Urothelium cell line (cell line): ENCODE data around the gene RASSF8.
A peak's percentile ranks its signal among the peaks of the same experiment; 100 is the strongest.

Experiments
- DNase-seq: peaks from one replicate; pipeline ENCODE4 v3.0.0; 2011; ENCODE audit warnings: low spot score, mixed read lengths
- FAIRE-seq: peaks from 2 replicates; lab custom pipeline; 2011; peaks lifted over from hg19 to GRCh38; lab: Jason Lieb, UNC

The RASSF8 gene

GRCh38 chr12:25992026-25992782, 33.7 kb downstream of the RASSF8 start:
- FAIRE-seq, result peak; percentile 13
- DNase-seq, result peak; percentile 43

GRCh38 chr12:25993901-25994651, 35.6 kb downstream of the RASSF8 start:
- peak; percentile 10 for DNase-seq
- no peak for FAIRE-seq

GRCh38 chr12:25994901-25995625, 36.6 kb downstream of the RASSF8 start:
- DNase-seq (no peak), FAIRE-seq (no peak)

- FAIRE-seq (no peak), DNase-seq (no peak)
These were observed 37.4 kb downstream of the RASSF8 start for GRCh38 chr12:25995906-25996305.

GRCh38 chr12:25996677-25997076, 38.2 kb downstream of the RASSF8 start:
- DNase-seq, result no peak
- no peak for FAIRE-seq

- peak; percentile 64 for DNase-seq
- no peak for FAIRE-seq
These were observed 38.9 kb downstream of the RASSF8 start for GRCh38 chr12:25997201-25997963.

- FAIRE-seq (no peak), DNase-seq (no peak)
These were observed 42.4 kb downstream of the RASSF8 start for GRCh38 chr12:26000898-26001297.

- DNase-seq, result no peak
These were observed 43.0 kb downstream of the RASSF8 start for GRCh38 chr12:26001530-26001929.

GRCh38 chr12:26003065-26003464, 44.6 kb downstream of the RASSF8 start:
- DNase-seq, result no peak
- no peak for FAIRE-seq

More at GRCh38 chr12:26001530-26001929, 43.0 kb downstream of the RASSF8 start:
- no peak for FAIRE-seq

- DNase-seq (no peak), FAIRE-seq (no peak)
These were observed 49.1 kb downstream of the RASSF8 start for GRCh38 chr12:26007566-26007965.

- no peak for FAIRE-seq
These were observed 51.1 kb downstream of the RASSF8 start for GRCh38 chr12:26009593-26009992.

GRCh38 chr12:26010293-26010821, 51.9 kb downstream of the RASSF8 start:
- FAIRE-seq (peak; percentile 27), DNase-seq (peak; percentile 55)

More at GRCh38 chr12:26009593-26009992, 51.1 kb downstream of the RASSF8 start:
- no peak for DNase-seq

GRCh38 chr12:26011099-26011498, 52.6 kb downstream of the RASSF8 start:
- FAIRE-seq (no peak), DNase-seq (no peak)

- peak; percentile 42 for FAIRE-seq
- no peak for DNase-seq
These were observed 55.6 kb downstream of the RASSF8 start for GRCh38 chr12:26014085-26014484.

- FAIRE-seq, result no peak
- DNase-seq, result no peak
These were observed 58.0 kb downstream of the RASSF8 start for GRCh38 chr12:26016516-26016915.

GRCh38 chr12:26017484-26018211, 59.2 kb downstream of the RASSF8 start:
- FAIRE-seq (no peak), DNase-seq (peak; percentile 31)

- FAIRE-seq, result no peak
- no peak for DNase-seq
These were observed 60.4 kb downstream of the RASSF8 start for GRCh38 chr12:26018926-26019325.

GRCh38 chr12:26021534-26021933, 63.1 kb downstream of the RASSF8 start:
- FAIRE-seq, result no peak
- DNase-seq, result no peak

- FAIRE-seq (no peak), DNase-seq (no peak)
These were observed 63.6 kb downstream of the RASSF8 start for GRCh38 chr12:26022043-26022442.

GRCh38 chr12:26026713-26027112, 68.2 kb downstream of the RASSF8 start:
- no peak for FAIRE-seq

More at GRCh38 chr12:26026713-26027112, 68.2 kb downstream of the RASSF8 start:
- DNase-seq, result no peak
